SK-N-MC (cell line): ENCODE data around the gene GTF2IRD1.
"Not testable (repeated sequence)": the region's sequence is repeated elsewhere in the genome, so short reads cannot be mapped to it uniquely, and the experiment has no call there.

Source experiments
- DNase-seq: peaks from one replicate; pipeline ENCODE4 v3.0.0-alpha.2; 2011; ENCODE audit warnings: low read depth, low spot score
- H3K27ac ChIP-seq: fragments of 200-600 bp; sonication (generic); 2 replicates; pipeline ENCODE4 v1.5.1; 2016; ENCODE audit warnings: mixed run types
- H3K36me3 ChIP-seq: fragments of 200-600 bp; sonication (generic); 2 replicates; pipeline ENCODE4 v1.6.1; 2017; ENCODE audit warnings: antibody characterized with exemption, low read length, mixed read lengths; ENCODE audit not compliant: insufficient read depth
- H3K4me3 ChIP-seq: fragments of 200-600 bp; sonication (generic); 2 replicates; pipeline ENCODE4 v1.5.1; 2016
- H3K9ac ChIP-seq: fragments of 200-600 bp; sonication (generic); 2 replicates; pipeline ENCODE4 v1.8.0; 2017; ENCODE audit warnings: mixed run types, mixed read lengths; ENCODE audit not compliant: insufficient read length
- H3K9me3 ChIP-seq: fragments of 200-600 bp; sonication (generic); 2 replicates; pipeline ENCODE4 v1.6.1; 2017; ENCODE audit warnings: low read depth, mild to moderate bottlenecking, antibody characterized with exemption, low read length, moderate library complexity, mixed read lengths
- EZH2 ChIP-seq: fragments of 200-600 bp; sonication (generic); IDR thresholded peaks from one replicate; pipeline ENCODE4 v1.6.1; 2017; ENCODE audit warnings: antibody characterized with exemption
- FOXP2 ChIP-seq: optimal IDR thresholded peaks from 2 replicates; pipeline ENCODE3; 2011; ENCODE audit warnings: mild to moderate bottlenecking, moderate library complexity; ENCODE audit not compliant: insufficient read depth; ENCODE audit errors: extremely low read length, control extremely low read depth
- POLR2AphosphoS5 ChIP-seq: IDR thresholded peaks from 2 replicates; pipeline ENCODE4 v1.6.1; 2012; ENCODE audit warnings: mild to moderate bottlenecking, low read depth, low read length, borderline replicate concordance

The GTF2IRD1 gene

DNA sequence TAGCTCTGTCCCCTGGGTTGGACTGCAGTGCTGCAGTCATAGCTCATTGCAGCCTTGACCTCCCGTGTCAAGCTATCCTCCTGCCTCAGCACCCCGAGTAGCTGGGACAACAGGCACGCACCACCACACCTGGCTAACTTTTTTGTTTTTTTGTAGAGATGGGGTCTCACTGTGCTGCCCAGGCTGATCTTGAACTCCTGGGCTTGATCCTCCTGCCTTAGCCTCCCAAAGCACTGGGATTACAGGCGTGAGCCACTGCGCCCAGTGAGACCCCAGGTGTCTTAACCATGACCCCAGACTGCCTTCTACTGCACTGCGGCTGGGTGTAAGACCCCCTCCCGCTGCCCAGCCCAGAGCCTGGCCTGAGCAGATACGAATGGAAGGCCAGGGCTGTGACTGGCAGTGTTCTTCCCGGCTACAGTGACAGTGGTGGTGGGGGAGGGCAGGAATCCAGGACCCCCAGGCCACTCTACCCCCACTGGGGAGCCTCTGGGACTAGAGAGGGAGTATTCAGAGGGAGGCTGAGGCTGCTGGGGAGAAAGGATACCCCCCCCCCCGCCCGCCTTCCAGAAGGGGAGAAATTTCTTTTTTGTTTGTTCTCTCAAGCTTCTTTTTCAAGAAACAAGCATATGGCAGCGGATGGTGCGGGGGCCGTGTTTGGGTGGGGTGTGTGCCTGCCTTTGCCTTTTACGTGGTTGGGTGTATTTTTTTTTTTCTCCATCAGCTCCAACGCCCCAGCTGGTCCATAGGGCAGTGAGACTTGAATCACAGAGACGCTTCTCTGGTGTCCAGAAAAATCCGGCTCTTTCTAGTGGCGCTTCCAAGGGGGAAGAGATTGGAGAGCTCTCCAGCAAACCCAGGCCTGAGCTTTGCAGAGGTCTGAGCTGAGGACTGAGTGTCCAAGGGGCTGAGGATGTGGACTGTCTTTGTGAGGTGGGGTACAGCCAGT, 36.6 kb downstream of the GTF2IRD1 start:
- no peak overlapping the region for H3K4me3 ChIP-seq
- no peak for DNase-seq
- TF ChIP-seq POLR2AphosphoS5 = no peak
- H3K9me3 ChIP-seq = no peaks in the 10 kb centered on the region
- H3K27ac ChIP-seq = no peak overlapping the region
- H3K36me3 ChIP-seq = peaks cover 10% of the 10 kb centered on the region; the same call in 1 of the 2 replicates
- H3K9ac ChIP-seq = no peak overlapping the region

- H3K27ac ChIP-seq, DNase-seq, H3K9me3 ChIP-seq, H3K4me3 ChIP-seq, H3K9ac ChIP-seq, H3K36me3 ChIP-seq: not testable (repeated sequence)
These were observed 37.8 kb downstream of the GTF2IRD1 start for GRCh38 chr7:74491490-74491889.

- no peak for DNase-seq
- Histone ChIP-seq H3K4me3 (no peak overlapping the region), H3K27ac (no peak overlapping the region)
These were observed 39.6 kb downstream of the GTF2IRD1 start for GRCh38 chr7:74493295-74493694.

GRCh38 chr7:74494076-74494548, 40.4 kb downstream of the GTF2IRD1 start:
- no peak for TF ChIP-seq FOXP2
- no peak for TF ChIP-seq EZH2
- TF ChIP-seq POLR2AphosphoS5 = no peak
- Histone ChIP-seq H3K4me3 (no peak overlapping the region), H3K27ac (no peak overlapping the region), H3K9ac (no peak overlapping the region), H3K9me3 (no peaks in the 10 kb centered on the region), H3K36me3 (peaks cover 13% of the 10 kb centered on the region; the same call in 1 of the 2 replicates)
- DNase-seq = no peak

More at GRCh38 chr7:74493295-74493694, 39.6 kb downstream of the GTF2IRD1 start:
- TF ChIP-seq POLR2AphosphoS5 (no peak), FOXP2 (no peak), EZH2 (no peak)
- H3K9ac ChIP-seq = no peak overlapping the region
- no peaks in the 10 kb centered on the region for H3K9me3 ChIP-seq
- peaks cover 10% of the 10 kb centered on the region; the same call in 1 of the 2 replicates for H3K36me3 ChIP-seq

- DNase-seq = no peak
- Histone ChIP-seq H3K36me3 (peaks cover 19% of the 10 kb centered on the region; the same call in 1 of the 2 replicates), H3K9me3 (no peaks in the 10 kb centered on the region), H3K27ac (no peak overlapping the region), H3K4me3 (no peak overlapping the region), H3K9ac (no peak overlapping the region)
- TF ChIP-seq POLR2AphosphoS5 (no peak), FOXP2 (no peak), EZH2 (no peak)
These were observed 41.7 kb downstream of the GTF2IRD1 start for GRCh38 chr7:74495112-74496086.

- Histone ChIP-seq H3K27ac (no peak overlapping the region), H3K9ac (no peak overlapping the region), H3K4me3 (no peak overlapping the region), H3K9me3 (no peaks in the 10 kb centered on the region), H3K36me3 (peaks cover 19% of the 10 kb centered on the region; the same call in 1 of the 2 replicates)
- TF ChIP-seq EZH2 (no peak), FOXP2 (no peak), POLR2AphosphoS5 (no peak)
- DNase-seq = no peak
These were observed 42.6 kb downstream of the GTF2IRD1 start for GRCh38 chr7:74496272-74496671.

GRCh38 chr7:74496773-74497172, 43.1 kb downstream of the GTF2IRD1 start:
- not testable (repeated sequence) for H3K9ac ChIP-seq, H3K27ac ChIP-seq, H3K9me3 ChIP-seq, DNase-seq, H3K4me3 ChIP-seq
- peaks cover 16% of the 10 kb centered on the region; the same call in 1 of the 2 replicates for H3K36me3 ChIP-seq

GRCh38 chr7:74498354-74498753, 44.6 kb downstream of the GTF2IRD1 start:
- H3K9ac ChIP-seq = no peak overlapping the region
- no peak for DNase-seq
- H3K27ac ChIP-seq = no peak overlapping the region
- H3K36me3 ChIP-seq = peaks cover 9% of the 10 kb centered on the region; the same call in 1 of the 2 replicates
- H3K9me3 ChIP-seq = no peaks in the 10 kb centered on the region
- TF ChIP-seq EZH2 (no peak), POLR2AphosphoS5 (no peak), FOXP2 (no peak)
- no peak overlapping the region for H3K4me3 ChIP-seq
